Bronchial epithelial cell (primary cell): ENCODE measurements around the gene ZNF280A. TPM values are rescaled to one million over a fixed set of nuclear protein-coding genes. Genes with fewer than 3 reads are reported as not detected.

Experiments used
- DNase-seq: peaks from one replicate; pipeline ENCODE4 v3.0.0-alpha.2; 2010; ENCODE audit warnings: low read depth
- FAIRE-seq: peaks from 2 replicates; lab custom pipeline; 2011; peaks lifted over from hg19 to GRCh38; lab: Jason Lieb, UNC
- H3K27me3 ChIP-seq: 2 replicates; pipeline ENCODE4 v1.5.1; 2011; ENCODE audit warnings: low read length; ENCODE audit not compliant: control insufficient read depth, insufficient read depth
- H3K36me3 ChIP-seq: 2 replicates; pipeline ENCODE4 v1.5.1; 2011; ENCODE audit warnings: low read length; ENCODE audit not compliant: control insufficient read depth, insufficient read depth
- H3K4me3 ChIP-seq: 2 replicates; pipeline ENCODE4 v1.5.1; 2011; ENCODE audit warnings: mild to moderate bottlenecking, low read depth, low read length, control low read depth
- CTCF ChIP-seq: IDR thresholded peaks from 2 replicates; pipeline ENCODE4 v1.5.1; 2011; ENCODE audit warnings: mild to moderate bottlenecking, moderate library complexity, low read length, control low read depth, inconsistent platforms; ENCODE audit not compliant: insufficient read depth, severe bottlenecking
- total RNA-seq: library from RNA; depleted of rRNA; stranded (reverse); fragments of >200 nt; gene quantifications from 2 replicates; pipeline ENCODE4 v1.2.1, GENCODE V29; 2014

The ZNF280A gene
- total RNA-seq, result not detected in 2 replicates

GRCh38 chr22:22520020-22520656 is at the start of gene ZNF280A:
ZNF280A (minus strand) TSS chr22:22520270; CDS start chr22:22515630, 4,640 bp downstream.
- no peak within 1 kb of the TSS for H3K4me3 ChIP-seq
- no peaks in the 10 kb centered on the region for H3K27me3 ChIP-seq
- H3K36me3 ChIP-seq, result no peaks in the 10 kb centered on the region
- FAIRE-seq (no peak), DNase-seq (no peak)
- no peak for TF ChIP-seq CTCF

- no peak overlapping the region for H3K4me3 ChIP-seq
- FAIRE-seq, result peak; percentile 13
- H3K27me3 ChIP-seq, result no peaks in the 10 kb centered on the region
- no peak for DNase-seq
- TF ChIP-seq CTCF, result no peak
- no peaks in the 10 kb centered on the region for H3K36me3 ChIP-seq
Observed at GRCh38 chr22:22569218-22569617, 49.1 kb upstream of the ZNF280A start.

GRCh38 chr22:22565981-22566380 is 45.9 kb upstream of the ZNF280A start:
- no peaks in the 10 kb centered on the region for H3K27me3 ChIP-seq
- FAIRE-seq (no peak), DNase-seq (peak; percentile 44)
- TF ChIP-seq CTCF, result no peak
- H3K36me3 ChIP-seq, result no peaks in the 10 kb centered on the region
- no peak overlapping the region for H3K4me3 ChIP-seq

- FAIRE-seq (no peak), DNase-seq (no peak)
- no peak within 1 kb of the TSS for H3K4me3 ChIP-seq
- no peaks in the 10 kb centered on the region for H3K27me3 ChIP-seq
- peak; percentile 34 for TF ChIP-seq CTCF
- no peaks in the 10 kb centered on the region for H3K36me3 ChIP-seq
Observed at GRCh38 chr22:22558972-22559603, 39.0 kb upstream of the ZNF280A start, which contains the start of gene PRAME. PRAME (minus strand) TSS chr22:22559265; CDS start chr22:22556832, 2,433 bp downstream.

- DNase-seq, result no peak
- TF ChIP-seq CTCF, result no peak
- H3K4me3 ChIP-seq, result no peak overlapping the region
- FAIRE-seq, result no peak
- H3K27me3 ChIP-seq, result no peaks in the 10 kb centered on the region
- H3K36me3 ChIP-seq, result no peaks in the 10 kb centered on the region
Observed at GRCh38 chr22:22558071-22558971, 38.3 kb upstream of the ZNF280A start.
